Spleen (tissue), 7 donors: ENCODE measurements around the gene LGALS1.

ENCODE experiments used
- CTCF ChIP-seq, 11 experiments: fragments of 200-600 bp in 7 of 11; fragments of 450-650 bp in 4 of 11; sonication (generic) in 4 of 11; IDR thresholded peaks in 8 of 11; conservative IDR thresholded peaks in 3 of 11; 1 replicate in 7 of 11; 2 replicates in 4 of 11; pipeline versions ENCODE4 v1.4.0 to v1.8.0; 2016 to 2021; ENCODE audit warnings: antibody characterized with exemption in 11 of 11, inconsistent platforms in 4 of 11, mild to moderate bottlenecking in 1 of 11
- POLR2A ChIP-seq, 3 donors: fragments of 450-650 bp; IDR thresholded peaks; one replicate each; pipeline ENCODE4 v1.5.1; 2017; ENCODE audit warnings: antibody characterized with exemption in 3 of 3, mild to moderate bottlenecking in 1 of 3
- POLR2AphosphoS5 ChIP-seq, 3 donors: sonication (generic); formaldehyde crosslinking; IDR thresholded peaks; one replicate each; pipeline ENCODE4 v1.5.1; 2017; ENCODE audit warnings: antibody characterized with exemption in 3 of 3
- donor health status: DM: no; HTN: no; CAD: no; lungs with moderate emphysema.
- donor health status: DM: no; HTN: no; CAD: no.
- donor health status: DM: no; HTN: no; CAD: no.

DNA sequence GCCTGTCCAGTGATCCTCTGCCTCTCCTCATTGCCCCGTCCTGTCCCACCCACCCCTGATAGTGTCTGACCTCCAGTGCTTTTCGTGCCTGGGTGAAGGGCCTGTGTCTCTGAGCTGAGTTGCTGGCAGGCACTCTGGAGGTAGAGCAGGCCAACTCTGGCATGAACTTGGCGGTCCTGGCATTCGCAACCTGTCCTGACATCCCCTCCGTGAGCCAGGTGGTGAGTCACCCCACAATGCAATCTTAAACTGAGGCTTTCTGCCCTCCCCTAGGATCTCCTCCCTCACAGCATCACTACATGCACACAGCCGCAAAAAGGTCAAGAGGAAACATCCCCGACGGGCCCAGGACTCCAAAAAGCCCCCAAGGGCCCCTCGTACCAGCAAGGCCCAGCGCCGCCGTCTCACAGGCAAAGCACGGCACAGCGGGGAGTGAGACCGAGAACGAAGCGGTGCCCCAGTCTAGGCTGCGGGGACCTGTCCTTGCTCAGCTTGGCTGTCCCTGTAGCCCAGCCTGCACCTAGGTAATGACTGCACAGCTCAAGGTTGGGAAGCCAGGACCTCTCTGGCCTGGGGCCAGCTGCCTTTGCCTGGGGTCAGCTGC is 15.6 kb downstream of the LGALS1 start:
- TF ChIP-seq POLR2A (IDR thresholded peaks at IDR 0.05) (no peak), CTCF (IDR thresholded peaks at IDR 0.05 in 8 of 11, conservative IDR thresholded peaks at IDR 0.05 in 3 of 11) (no peak), POLR2AphosphoS5 (IDR thresholded peaks at IDR 0.05) (no peak)
